ENCODE measurements around the gene C14orf132. TPM values are rescaled to one million over a fixed set of nuclear protein-coding genes. Genes with fewer than 3 reads are reported as not detected.
A peak's percentile ranks its signal among the peaks of the same experiment; 100 is the strongest.

C14orf132 gene
- total and polyA plus RNA-seq, 2 donors (not counting 1 experiment from before 2014, with no cell fraction given): 12.1 to 48.6 TPM

DNA sequence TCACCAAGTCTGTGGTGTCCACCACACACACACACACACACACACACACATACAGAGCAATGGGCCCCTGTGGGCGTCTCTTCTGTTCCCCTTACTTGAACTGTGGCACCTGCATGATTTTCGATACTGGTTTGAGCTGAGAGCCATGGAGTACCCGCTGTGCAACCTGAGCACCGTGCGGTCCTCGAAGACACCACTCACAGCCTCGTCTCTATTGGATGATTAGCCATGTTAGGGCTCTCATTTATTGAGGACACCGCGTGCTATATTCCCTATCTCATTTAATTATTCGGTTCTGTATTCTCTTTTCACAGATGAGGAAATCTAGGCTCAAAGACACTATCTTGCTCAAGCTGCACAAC, 623 bp upstream of the C14orf132 start:
- no peaks in the 10 kb centered on the region for H4K20me1 ChIP-seq (ENCODE audit: control insufficient read depth, extremely low read depth, insufficient read depth, low read length)
- TF ChIP-seq CTCF (conservative IDR thresholded peaks at IDR 0.05 in 1 of 2, IDR thresholded peaks at IDR 0.05 in 1 of 2; ENCODE audit: low read depth in 1 of 2, low read length in 2 of 2): no peak
- TF ChIP-seq EZH2 (IDR thresholded peaks at IDR 0.05; ENCODE audit: low read length, missing control alignments): no peak
- peak overlapping the region; percentile 37 to 85 (median 63) for H3K4me3 ChIP-seq (replicated peaks in 1 of 4; ENCODE audit: control extremely low read depth in 1 of 4, insufficient read depth in 1 of 4, low read depth in 3 of 4, low read length in 4 of 4)
- H3K79me2 ChIP-seq (ENCODE audit: control insufficient read depth, insufficient read depth, low read length): peaks cover 8% of the 10 kb centered on the region
- peaks cover 12% of the 10 kb centered on the region for H3K4me1 ChIP-seq (ENCODE audit: control insufficient read depth, extremely low read depth, insufficient read depth, low read length)
- H3K27me3 ChIP-seq (ENCODE audit: control insufficient read depth, insufficient read depth, low read length): peaks cover 2% of the 10 kb centered on the region
- peak overlapping the region; percentile 43 for H2AFZ ChIP-seq (ENCODE audit: low read length)
- peaks cover 2% of the 10 kb centered on the region for H3K36me3 ChIP-seq (ENCODE audit: control insufficient read depth, insufficient read depth, low read length)
- no peak overlapping the region for H3K27ac ChIP-seq (ENCODE audit: insufficient read depth, low read length)
- H3K4me2 ChIP-seq (ENCODE audit: extremely low read depth, insufficient read depth, low read length): peak overlapping the region; percentile 79
- DNase-seq (ENCODE audit: low read depth in 2 of 2): no peak
- H3K9ac ChIP-seq (ENCODE audit: insufficient read depth, low read length): no peak overlapping the region
- H3K9me3 ChIP-seq (ENCODE audit: control insufficient read depth, insufficient read depth, low read depth, low read length): no peaks in the 10 kb centered on the region

DNA sequence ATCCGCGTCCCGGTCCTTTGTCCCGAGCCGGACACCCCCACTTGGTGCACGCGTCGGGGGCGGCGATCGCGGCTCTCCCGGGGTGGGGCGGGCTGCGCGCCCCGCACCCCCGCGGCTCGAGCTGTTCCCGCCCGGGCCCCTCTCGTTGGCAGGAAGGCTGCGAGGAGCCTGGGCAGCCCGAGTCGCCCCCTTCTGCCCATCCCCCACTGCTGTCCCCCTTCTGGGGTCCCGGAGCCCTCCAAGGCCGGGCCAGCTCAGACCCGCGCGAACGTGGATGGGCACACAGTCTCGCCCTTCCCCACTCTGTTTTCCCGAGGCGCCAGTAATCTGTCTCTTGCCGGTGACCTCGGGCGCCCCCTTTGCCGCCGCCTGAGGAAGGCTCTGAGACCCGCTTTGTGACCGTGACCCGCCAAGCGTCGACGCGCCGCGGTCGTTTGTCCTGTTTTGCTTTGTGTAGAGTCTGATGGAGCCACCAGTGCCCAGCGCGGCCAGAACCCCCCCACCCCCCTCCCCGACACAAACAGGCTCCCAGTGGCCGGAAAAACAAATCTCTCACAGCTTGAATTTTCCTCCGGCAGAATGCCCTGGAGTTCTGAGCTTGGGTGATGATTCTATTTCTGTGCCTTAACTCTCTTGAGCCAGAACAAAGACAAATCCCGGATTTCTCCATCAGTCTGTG, 610 bp downstream of the C14orf132 start:
- peak; percentile 27 to 34 for DNase-seq (ENCODE audit: low read depth in 2 of 2)
- TF ChIP-seq CTCF (conservative IDR thresholded peaks at IDR 0.05 in 1 of 2, IDR thresholded peaks at IDR 0.05 in 1 of 2; ENCODE audit: low read depth in 1 of 2, low read length in 2 of 2): peak; percentile 6 to 7
- TF ChIP-seq EZH2 (IDR thresholded peaks at IDR 0.05; ENCODE audit: low read length, missing control alignments): no peak
- Histone ChIP-seq H2AFZ (ENCODE audit: low read length) (peak overlapping the region; percentile 54), H3K27ac (ENCODE audit: insufficient read depth, low read length) (peak overlapping the region; percentile 80), H3K4me3 (replicated peaks in 1 of 4; ENCODE audit: control extremely low read depth in 1 of 4, insufficient read depth in 1 of 4, low read depth in 3 of 4, low read length in 4 of 4) (peak overlapping the region; percentile 75 to 91 (median 86)), H3K9ac (ENCODE audit: insufficient read depth, low read length) (peak overlapping the region; percentile 86), H3K36me3 (ENCODE audit: control insufficient read depth, insufficient read depth, low read length) (peaks cover 2% of the 10 kb centered on the region), H4K20me1 (ENCODE audit: control insufficient read depth, extremely low read depth, insufficient read depth, low read length) (no peaks in the 10 kb centered on the region), H3K9me3 (ENCODE audit: control insufficient read depth, insufficient read depth, low read depth, low read length) (no peaks in the 10 kb centered on the region), H3K4me1 (ENCODE audit: control insufficient read depth, extremely low read depth, insufficient read depth, low read length) (peaks cover 12% of the 10 kb centered on the region), H3K79me2 (ENCODE audit: control insufficient read depth, insufficient read depth, low read length) (peaks cover 10% of the 10 kb centered on the region), H3K4me2 (ENCODE audit: extremely low read depth, insufficient read depth, low read length) (peak overlapping the region; percentile 73), H3K27me3 (ENCODE audit: control insufficient read depth, insufficient read depth, low read length) (peaks cover 2% of the 10 kb centered on the region)

DNA sequence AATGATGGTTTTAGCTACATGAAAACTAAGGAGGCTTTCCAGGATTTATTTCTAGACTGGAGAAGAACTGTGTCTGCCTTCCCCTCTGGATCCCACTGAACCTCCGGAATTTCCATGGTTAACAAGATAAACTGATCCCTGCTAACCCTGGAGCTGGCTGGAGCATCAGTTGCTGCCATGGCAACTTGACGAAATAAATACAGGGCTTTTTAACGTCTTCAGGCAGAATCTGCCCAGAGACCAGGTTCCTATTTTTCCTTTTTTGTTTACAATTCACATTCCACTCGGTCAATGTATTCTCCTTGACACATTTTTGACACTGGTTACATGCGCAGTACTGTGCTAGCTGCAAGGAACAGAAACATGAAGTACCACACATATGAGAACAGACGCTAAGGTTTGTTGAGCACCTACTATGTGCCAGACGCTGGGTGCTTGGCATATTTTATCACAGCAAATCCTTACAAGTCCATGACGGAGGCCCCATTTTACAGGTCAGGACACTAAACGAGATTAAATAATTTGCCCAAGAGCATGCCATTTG, 1.7 kb downstream of the C14orf132 start:
- Histone ChIP-seq H3K9me3 (ENCODE audit: control insufficient read depth, insufficient read depth, low read depth, low read length) (no peaks in the 10 kb centered on the region), H2AFZ (ENCODE audit: low read length) (no peak overlapping the region), H3K27ac (ENCODE audit: insufficient read depth, low read length) (no peak overlapping the region), H3K79me2 (ENCODE audit: control insufficient read depth, insufficient read depth, low read length) (peaks cover 14% of the 10 kb centered on the region), H3K4me2 (ENCODE audit: extremely low read depth, insufficient read depth, low read length) (peak overlapping the region; percentile 73), H3K27me3 (ENCODE audit: control insufficient read depth, insufficient read depth, low read length) (peaks cover 2% of the 10 kb centered on the region), H3K4me1 (ENCODE audit: control insufficient read depth, extremely low read depth, insufficient read depth, low read length) (peaks cover 12% of the 10 kb centered on the region), H4K20me1 (ENCODE audit: control insufficient read depth, extremely low read depth, insufficient read depth, low read length) (no peaks in the 10 kb centered on the region), H3K4me3 (replicated peaks in 1 of 4; ENCODE audit: control extremely low read depth in 1 of 4, insufficient read depth in 1 of 4, low read depth in 3 of 4, low read length in 4 of 4) (peak overlapping the region; percentile 75 to 91 (median 86)), H3K36me3 (ENCODE audit: control insufficient read depth, insufficient read depth, low read length) (peaks cover 2% of the 10 kb centered on the region), H3K9ac (ENCODE audit: insufficient read depth, low read length) (no peak overlapping the region)
- TF ChIP-seq EZH2 (IDR thresholded peaks at IDR 0.05; ENCODE audit: low read length, missing control alignments): no peak
- no peak for TF ChIP-seq CTCF (conservative IDR thresholded peaks at IDR 0.05 in 1 of 2, IDR thresholded peaks at IDR 0.05 in 1 of 2; ENCODE audit: low read depth in 1 of 2, low read length in 2 of 2)
- peak; percentile 27 to 49 for DNase-seq (ENCODE audit: low read depth in 2 of 2)
